GM12801 (cell line): Measurements from ENCODE around the gene NAIF1.

Experiments used
- TF ChIP-seq, protein P1 (sequence below): IDR thresholded peaks from one replicate; pipeline ENCODE4 v1.5.1; 2011; ENCODE audit warnings: control low read depth; ENCODE audit not compliant: insufficient read length; ENCODE audit errors: extremely low read depth

NAIF1 gene

GRCh38 chr9:128087262-128087661, 20.1 kb upstream of the NAIF1 start:
- TF ChIP-seq, protein P1, sequence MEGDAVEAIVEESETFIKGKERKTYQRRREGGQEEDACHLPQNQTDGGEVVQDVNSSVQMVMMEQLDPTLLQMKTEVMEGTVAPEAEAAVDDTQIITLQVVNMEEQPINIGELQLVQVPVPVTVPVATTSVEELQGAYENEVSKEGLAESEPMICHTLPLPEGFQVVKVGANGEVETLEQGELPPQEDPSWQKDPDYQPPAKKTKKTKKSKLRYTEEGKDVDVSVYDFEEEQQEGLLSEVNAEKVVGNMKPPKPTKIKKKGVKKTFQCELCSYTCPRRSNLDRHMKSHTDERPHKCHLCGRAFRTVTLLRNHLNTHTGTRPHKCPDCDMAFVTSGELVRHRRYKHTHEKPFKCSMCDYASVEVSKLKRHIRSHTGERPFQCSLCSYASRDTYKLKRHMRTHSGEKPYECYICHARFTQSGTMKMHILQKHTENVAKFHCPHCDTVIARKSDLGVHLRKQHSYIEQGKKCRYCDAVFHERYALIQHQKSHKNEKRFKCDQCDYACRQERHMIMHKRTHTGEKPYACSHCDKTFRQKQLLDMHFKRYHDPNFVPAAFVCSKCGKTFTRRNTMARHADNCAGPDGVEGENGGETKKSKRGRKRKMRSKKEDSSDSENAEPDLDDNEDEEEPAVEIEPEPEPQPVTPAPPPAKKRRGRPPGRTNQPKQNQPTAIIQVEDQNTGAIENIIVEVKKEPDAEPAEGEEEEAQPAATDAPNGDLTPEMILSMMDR, result no peak

DNA sequence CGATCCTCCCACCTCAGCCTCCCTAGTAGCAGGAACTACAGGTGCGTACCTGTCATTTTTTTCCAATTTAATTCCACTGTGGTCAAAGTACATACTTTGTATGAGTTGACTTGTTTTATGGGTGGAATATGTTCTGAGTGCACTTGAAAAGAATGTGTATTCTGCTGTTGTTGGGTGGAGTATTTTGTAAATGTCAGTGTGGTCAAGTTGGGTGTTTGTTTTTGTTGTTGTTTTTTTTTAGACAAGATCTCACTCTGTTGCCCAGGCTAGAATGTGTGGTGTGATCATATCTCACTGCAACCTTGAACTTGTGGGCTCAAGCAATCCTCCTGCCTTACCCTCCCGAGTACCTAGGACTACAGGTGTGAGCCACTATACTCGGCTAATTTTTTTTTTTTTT, 18.8 kb upstream of the NAIF1 start:
- TF ChIP-seq, protein P1, result no peak

GRCh38 chr9:128084746-128085145, 17.6 kb upstream of the NAIF1 start:
- TF ChIP-seq, protein P1, result no peak

DNA sequence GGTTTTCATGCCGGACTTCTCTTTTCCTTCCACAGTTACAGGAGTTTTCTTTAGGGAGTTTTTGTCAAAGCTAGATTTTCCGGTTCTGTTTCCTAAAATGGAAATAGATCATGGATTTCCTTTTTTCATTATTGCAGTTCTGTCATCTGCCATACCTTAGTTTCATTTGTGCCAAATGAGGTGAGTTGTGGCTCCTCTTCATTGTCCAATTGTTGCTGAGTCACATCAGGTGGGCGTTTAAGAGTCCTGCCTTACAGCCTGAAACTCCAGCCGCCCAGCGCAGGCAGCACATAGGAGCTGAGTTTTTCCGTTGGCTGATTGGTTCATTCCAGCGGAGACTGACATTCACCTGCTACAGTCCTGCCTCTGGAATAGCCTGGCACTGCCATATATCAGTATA, 15.0 kb upstream of the NAIF1 start:
- TF ChIP-seq, protein P1, result no peak

- TF ChIP-seq, protein P1, result no peak
Measured at GRCh38 chr9:128081056-128081455, 13.9 kb upstream of the NAIF1 start.

- TF ChIP-seq, protein P1, result no peak
Measured at GRCh38 chr9:128080206-128080605, 13.1 kb upstream of the NAIF1 start.

GRCh38 chr9:128078504-128079434, 11.6 kb upstream of the NAIF1 start:
- TF ChIP-seq, protein P1, result no peak
